ENCODE data around the gene TNNI3.

DNA sequence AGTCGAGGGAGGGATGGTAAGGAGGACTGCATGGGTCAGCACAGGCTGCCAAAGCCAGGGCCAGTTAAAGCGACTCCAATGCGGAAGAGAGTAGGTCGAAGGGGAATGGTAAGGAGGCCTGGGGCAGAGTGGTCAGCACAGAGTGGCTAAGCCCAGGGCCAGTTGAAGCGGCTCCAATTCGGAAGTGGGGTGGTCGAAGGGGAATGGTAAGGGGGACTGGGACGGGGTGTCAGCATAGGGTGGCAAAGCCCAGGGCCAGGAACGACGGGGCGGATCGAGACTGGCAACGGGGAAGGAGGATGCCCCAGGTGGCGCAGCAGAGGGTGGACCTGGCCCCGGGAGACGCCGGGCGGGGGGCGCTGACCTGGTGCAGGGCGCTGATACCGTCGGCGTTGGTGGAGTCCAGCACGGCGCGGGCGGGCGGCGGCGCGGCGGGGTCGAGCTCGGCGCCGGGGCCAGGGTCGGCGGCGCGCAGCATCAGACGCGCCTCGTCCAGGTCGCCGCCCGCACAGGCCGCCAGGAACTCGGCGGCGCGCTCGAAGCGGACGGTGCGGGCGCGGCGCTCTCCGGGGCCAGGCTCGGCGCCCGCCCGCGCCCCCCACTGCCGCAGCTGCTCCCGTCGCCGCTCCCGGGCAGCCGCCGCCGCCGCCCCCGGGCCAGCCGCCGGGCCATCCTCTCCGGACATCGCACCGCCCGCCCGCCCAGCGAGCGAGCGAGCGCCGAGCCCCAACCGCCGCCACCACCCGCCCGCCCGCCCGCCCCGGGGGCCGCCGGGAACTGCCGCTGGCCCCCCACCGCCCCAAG lies 40.5 kb downstream of the TNNI3 start, which contains the start of gene PPP1R12C:
- TF ChIP-seq, protein P1, sequence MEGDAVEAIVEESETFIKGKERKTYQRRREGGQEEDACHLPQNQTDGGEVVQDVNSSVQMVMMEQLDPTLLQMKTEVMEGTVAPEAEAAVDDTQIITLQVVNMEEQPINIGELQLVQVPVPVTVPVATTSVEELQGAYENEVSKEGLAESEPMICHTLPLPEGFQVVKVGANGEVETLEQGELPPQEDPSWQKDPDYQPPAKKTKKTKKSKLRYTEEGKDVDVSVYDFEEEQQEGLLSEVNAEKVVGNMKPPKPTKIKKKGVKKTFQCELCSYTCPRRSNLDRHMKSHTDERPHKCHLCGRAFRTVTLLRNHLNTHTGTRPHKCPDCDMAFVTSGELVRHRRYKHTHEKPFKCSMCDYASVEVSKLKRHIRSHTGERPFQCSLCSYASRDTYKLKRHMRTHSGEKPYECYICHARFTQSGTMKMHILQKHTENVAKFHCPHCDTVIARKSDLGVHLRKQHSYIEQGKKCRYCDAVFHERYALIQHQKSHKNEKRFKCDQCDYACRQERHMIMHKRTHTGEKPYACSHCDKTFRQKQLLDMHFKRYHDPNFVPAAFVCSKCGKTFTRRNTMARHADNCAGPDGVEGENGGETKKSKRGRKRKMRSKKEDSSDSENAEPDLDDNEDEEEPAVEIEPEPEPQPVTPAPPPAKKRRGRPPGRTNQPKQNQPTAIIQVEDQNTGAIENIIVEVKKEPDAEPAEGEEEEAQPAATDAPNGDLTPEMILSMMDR (IDR thresholded peaks at IDR 0.05; ENCODE audit: low read depth, low read length): no peak
- no peak for TF ChIP-seq EZH2phosphoT487 (IDR thresholded peaks at IDR 0.05; ENCODE audit: low read depth)

Data from OCI-LY3 (cell line).